ENCODE results near the gene PDIA2. TPM values are rescaled to one million over a fixed set of nuclear protein-coding genes. Genes with fewer than 3 reads are reported as not detected.

Gene PDIA2
- polyA plus RNA-seq (2011; rRNA removed) (0.13 TPM in 1 of 2 replicates, not detected in the other), polyA minus RNA-seq (2011; rRNA and poly(A)+ RNA removed) (not detected in 2 replicates)

- no peak within 1 kb of the TSS for H3K4me3 ChIP-seq (ENCODE audit: low read depth, low read length)
- H3K36me3 ChIP-seq (ENCODE audit: control insufficient read depth, insufficient read depth, low read length), result peaks cover 2% of the 10 kb centered on the region
- POLR2A ChIA-PET, result no interaction called here
- CTCF ChIA-PET, result interaction anchor here (0.6 kb wide), 1 partner anchor 62 kb away, joined by 3 read pairs; no protein-coding TSS in a partner anchor
- H3K27me3 ChIP-seq (ENCODE audit: control insufficient read depth, insufficient read depth, low read length), result no peaks in the 10 kb centered on the region; the same call in 1 of the 2 replicates
- no peak for TF ChIP-seq CTCF (IDR thresholded peaks at IDR 0.05; ENCODE audit: insufficient read depth, low read depth, low read length)
- DNase-seq (ENCODE audit: low read depth), result no peak
Measured at GRCh38 chr16:283033-283805, at the start of gene PDIA2. TSS of gene PDIA2 (plus strand) at chr16:283164. CDS start at chr16:283170, 6 bp downstream.

- POLR2A ChIA-PET, result no interaction called here
- peak; percentile 49 for TF ChIP-seq CTCF (IDR thresholded peaks at IDR 0.05; ENCODE audit: insufficient read depth, low read depth, low read length)
- peak; percentile 47 for DNase-seq (ENCODE audit: low read depth)
Measured at GRCh38 chr16:234468-235305, 48.3 kb upstream of the PDIA2 start, which contains the start of gene FAM234A. TSS of gene FAM234A (plus strand) at chr16:234821. CDS start at chr16:254414, 19,593 bp downstream.

GRCh38 chr16:239948-240277 lies 43.1 kb upstream of the PDIA2 start:
- ChIA-PET POLR2A (interaction anchor here (0.7 kb wide), 1 partner anchor 1914 kb away, joined by 3 read pairs; no protein-coding TSS in a partner anchor), CTCF (no interaction called here)
- no peaks in the 10 kb centered on the region for H3K36me3 ChIP-seq (ENCODE audit: control insufficient read depth, insufficient read depth, low read length)
- DNase-seq (ENCODE audit: low read depth), result no peak
- no peak for TF ChIP-seq CTCF (IDR thresholded peaks at IDR 0.05; ENCODE audit: insufficient read depth, low read depth, low read length)
- no peaks in the 10 kb centered on the region for H3K27me3 ChIP-seq (ENCODE audit: control insufficient read depth, insufficient read depth, low read length)
- H3K4me3 ChIP-seq (ENCODE audit: low read depth, low read length), result no peak overlapping the region

More at GRCh38 chr16:234468-235305, 48.3 kb upstream of the PDIA2 start, which contains the start of gene FAM234A:
- H3K4me3 ChIP-seq (ENCODE audit: low read depth, low read length), result peak within 1 kb of the TSS; percentile 75
- no peaks in the 10 kb centered on the region for H3K27me3 ChIP-seq (ENCODE audit: control insufficient read depth, insufficient read depth, low read length)
- no peaks in the 10 kb centered on the region for H3K36me3 ChIP-seq (ENCODE audit: control insufficient read depth, insufficient read depth, low read length)
- CTCF ChIA-PET, result interaction anchor here (0.8 to 1.4 kb wide), 3 partner anchors 12 to 35 kb away, joined by 3 read pairs; no protein-coding TSS in a partner anchor

GRCh38 chr16:240559-240958 lies 42.4 kb upstream of the PDIA2 start:
- H3K27me3 ChIP-seq (ENCODE audit: control insufficient read depth, insufficient read depth, low read length), result no peaks in the 10 kb centered on the region
- no peak overlapping the region for H3K4me3 ChIP-seq (ENCODE audit: low read depth, low read length)
- ChIA-PET POLR2A (no interaction called here), CTCF (no interaction called here)
- no peak for TF ChIP-seq CTCF (IDR thresholded peaks at IDR 0.05; ENCODE audit: insufficient read depth, low read depth, low read length)
- no peaks in the 10 kb centered on the region for H3K36me3 ChIP-seq (ENCODE audit: control insufficient read depth, insufficient read depth, low read length)
- DNase-seq (ENCODE audit: low read depth), result no peak

GRCh38 chr16:242281-242680 lies 40.7 kb upstream of the PDIA2 start:
- no peak for DNase-seq (ENCODE audit: low read depth)
- Histone ChIP-seq H3K36me3 (ENCODE audit: control insufficient read depth, insufficient read depth, low read length) (no peaks in the 10 kb centered on the region), H3K27me3 (ENCODE audit: control insufficient read depth, insufficient read depth, low read length) (no peaks in the 10 kb centered on the region), H3K4me3 (ENCODE audit: low read depth, low read length) (no peak overlapping the region)
- ChIA-PET POLR2A (no interaction called here), CTCF (no interaction called here)
- no peak for TF ChIP-seq CTCF (IDR thresholded peaks at IDR 0.05; ENCODE audit: insufficient read depth, low read depth, low read length)
